OCI-LY7 (cell line): ENCODE measurements around the gene C1orf105. TPM values are rescaled to one million over a fixed set of nuclear protein-coding genes. Genes with fewer than 3 reads are reported as not detected.
A peak's percentile ranks its signal among the peaks of the same experiment; 100 is the strongest.

Experiments
- BruUV-seq: library from RNA; stranded (reverse); fragments of 400-500 nt; replicated peaks from 2 replicates; lab custom pipeline; 2021; lab: Mats Ljungman, UMichigan
- CTCF ChIA-PET: fragments of 300-600 bp; sonication (Branson Sonifier 250); formaldehyde crosslinking; loops from one replicate; lab custom pipeline; 2022; ENCODE audit warnings: antibody characterized with exemption; ENCODE audit not compliant: unreplicated experiment; lab: Charles Lee
- POLR2A ChIA-PET: fragments of 300-600 bp; sonication (Branson Sonifier 250); formaldehyde crosslinking; loops from one replicate; lab custom pipeline; 2022; ENCODE audit warnings: antibody characterized with exemption; lab: Charles Lee
- DNase-seq: peaks from one replicate; pipeline ENCODE4 v3.0.0-alpha.2; 2015; ENCODE audit warnings: low spot score
- H2AFZ ChIP-seq: fragments of 200-600 bp; sonication (generic), shearing (Covaris generic); 2 replicates; pipeline ENCODE4 v1.6.1; 2014; ENCODE audit warnings: mild to moderate bottlenecking, antibody characterized with exemption, low read length, moderate library complexity
- H3K27ac ChIP-seq: fragments of 200-600 bp; sonication (generic); 2 replicates; pipeline ENCODE4 v1.5.1; 2014; ENCODE audit warnings: mixed run types, low read depth, mild to moderate bottlenecking, moderate library complexity, low read length, inconsistent platforms; ENCODE audit not compliant: poor library complexity, severe bottlenecking
- H3K36me3 ChIP-seq: fragments of 200-600 bp; sonication (generic); 2 replicates; pipeline ENCODE4 v1.6.1; 2014; ENCODE audit warnings: mild to moderate bottlenecking, antibody characterized with exemption, low read length, moderate library complexity, mixed read lengths; ENCODE audit not compliant: insufficient read depth
- H3K4me1 ChIP-seq: fragments of 200-600 bp; sonication (generic); 2 replicates; pipeline ENCODE4 v1.5.1; 2014; ENCODE audit warnings: mild to moderate bottlenecking, low read length; ENCODE audit not compliant: insufficient read depth, poor library complexity, severe bottlenecking
- H3K4me2 ChIP-seq: fragments of 200-600 bp; sonication (generic); 2 replicates; pipeline ENCODE4 v1.6.1; 2014; ENCODE audit warnings: mild to moderate bottlenecking, low read length
- H3K4me3 ChIP-seq: fragments of 200-600 bp; sonication (generic); 2 replicates; pipeline ENCODE4 v1.5.1; 2014; ENCODE audit warnings: mild to moderate bottlenecking, low read depth, low read length; ENCODE audit not compliant: poor library complexity, severe bottlenecking
- H3K79me2 ChIP-seq: fragments of 200-600 bp; sonication (generic); 2 replicates; pipeline ENCODE4 v1.6.1; 2016; ENCODE audit warnings: low read depth, mild to moderate bottlenecking, low read length, moderate library complexity, mixed read lengths; ENCODE audit not compliant: insufficient read depth
- H3K9me2 ChIP-seq: fragments of 200-600 bp; sonication (generic); 2 replicates; pipeline ENCODE4 v1.6.1; 2016; ENCODE audit warnings: mild to moderate bottlenecking, low read length, mixed read lengths; ENCODE audit not compliant: insufficient read depth
- H3K9me3 ChIP-seq: fragments of 200-600 bp; sonication (generic); 2 replicates; pipeline ENCODE4 v1.6.1; 2014; ENCODE audit warnings: mild to moderate bottlenecking, mixed run types, low read length, mixed read lengths
- H4K20me1 ChIP-seq: fragments of 200-600 bp; sonication (generic); 2 replicates; pipeline ENCODE4 v1.6.1; 2014; ENCODE audit warnings: mild to moderate bottlenecking, antibody characterized with exemption, low read length, moderate library complexity, mixed read lengths; ENCODE audit not compliant: insufficient read depth
- EZH2phosphoT487 ChIP-seq: fragments of 200-600 bp; sonication (generic); IDR thresholded peaks from 2 replicates; pipeline ENCODE4 v1.6.1; 2018; ENCODE audit warnings: low read depth, borderline replicate concordance, mild to moderate bottlenecking, mixed run types, antibody characterized with exemption, low read length, moderate library complexity, mixed read lengths
- intact Hi-C: fragments of 100-400 bp; cut with micrococcal nuclease; formaldehyde crosslinking; loops from one replicate; pipeline ENCODE4 v1.10.0; 2022; ENCODE audit not compliant: unreplicated experiment
- total RNA-seq, 2 experiments: library from RNA; depleted of rRNA in 1 of 2; stranded (reverse); fragments of >200 nt in 1 of 2; shearing (Covaris generic) in 1 of 2; gene quantifications; 2 replicates each; pipeline ENCODE4 v1.2.3, GENCODE V29; 2014 to 2022
- TF ChIP-seq, protein P1 (sequence below): fragments of 200-600 bp; sonication (generic); conservative IDR thresholded peaks from 2 replicates; pipeline ENCODE4 v1.5.1; 2014; ENCODE audit warnings: mild to moderate bottlenecking, antibody characterized with exemption, low read length, moderate library complexity, mixed read lengths

Gene C1orf105
- total RNA-seq, 2 experiments from 2014 or later: not detected

DNA sequence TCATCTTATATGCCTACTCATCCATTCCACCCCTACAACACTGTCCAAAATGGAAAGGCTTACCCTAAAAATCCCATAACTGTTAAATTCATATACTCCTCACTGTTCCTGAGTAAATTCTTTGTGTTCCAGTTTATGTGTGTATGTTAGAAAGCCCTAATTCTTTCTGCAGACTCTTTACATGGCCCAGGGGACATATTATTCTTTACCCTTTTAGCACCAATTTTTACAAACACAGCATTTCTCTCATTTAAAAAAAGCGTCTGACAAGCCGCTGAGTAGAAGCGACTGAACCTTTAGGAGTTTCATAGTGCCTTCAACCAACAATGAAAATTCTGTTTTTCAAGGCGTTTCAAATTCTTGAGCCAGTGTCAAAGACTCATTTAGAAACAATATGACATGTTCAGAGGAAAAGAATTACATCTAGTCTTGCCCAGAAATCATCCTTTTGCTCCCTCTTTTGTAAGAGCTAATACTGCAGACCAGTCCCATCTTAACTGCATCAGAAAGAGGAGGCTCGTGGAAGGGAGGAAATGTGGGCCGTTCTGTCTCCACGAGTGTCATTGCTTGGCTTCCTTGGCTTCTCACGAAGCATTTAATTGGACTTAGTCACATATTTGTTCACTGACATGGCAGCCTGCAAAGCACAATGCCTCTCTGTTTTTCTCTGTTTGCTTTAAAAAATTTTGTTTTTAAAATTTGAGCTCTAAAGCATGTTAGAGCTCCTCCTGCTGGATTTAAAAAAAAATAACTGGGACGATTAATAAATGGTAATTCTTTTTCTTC is 21.3 kb upstream of the C1orf105 start:
- Histone ChIP-seq H2AFZ (peak overlapping the region; percentile 82), H3K4me2 (peak overlapping the region; percentile 61), H3K27ac (no peak overlapping the region), H3K4me1 (peaks cover 13% of the 10 kb centered on the region), H3K9me2 (no peaks in the 10 kb centered on the region), H3K4me3 (peak overlapping the region; percentile 42), H3K79me2 (no peaks in the 10 kb centered on the region), H4K20me1 (no peaks in the 10 kb centered on the region), H3K9me3 (no peaks in the 10 kb centered on the region), H3K36me3 (no peaks in the 10 kb centered on the region)
- no peak for TF ChIP-seq EZH2phosphoT487
- TF ChIP-seq, protein P1, sequence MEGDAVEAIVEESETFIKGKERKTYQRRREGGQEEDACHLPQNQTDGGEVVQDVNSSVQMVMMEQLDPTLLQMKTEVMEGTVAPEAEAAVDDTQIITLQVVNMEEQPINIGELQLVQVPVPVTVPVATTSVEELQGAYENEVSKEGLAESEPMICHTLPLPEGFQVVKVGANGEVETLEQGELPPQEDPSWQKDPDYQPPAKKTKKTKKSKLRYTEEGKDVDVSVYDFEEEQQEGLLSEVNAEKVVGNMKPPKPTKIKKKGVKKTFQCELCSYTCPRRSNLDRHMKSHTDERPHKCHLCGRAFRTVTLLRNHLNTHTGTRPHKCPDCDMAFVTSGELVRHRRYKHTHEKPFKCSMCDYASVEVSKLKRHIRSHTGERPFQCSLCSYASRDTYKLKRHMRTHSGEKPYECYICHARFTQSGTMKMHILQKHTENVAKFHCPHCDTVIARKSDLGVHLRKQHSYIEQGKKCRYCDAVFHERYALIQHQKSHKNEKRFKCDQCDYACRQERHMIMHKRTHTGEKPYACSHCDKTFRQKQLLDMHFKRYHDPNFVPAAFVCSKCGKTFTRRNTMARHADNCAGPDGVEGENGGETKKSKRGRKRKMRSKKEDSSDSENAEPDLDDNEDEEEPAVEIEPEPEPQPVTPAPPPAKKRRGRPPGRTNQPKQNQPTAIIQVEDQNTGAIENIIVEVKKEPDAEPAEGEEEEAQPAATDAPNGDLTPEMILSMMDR: peak; percentile 90
- intact Hi-C loops: loop anchor here (1.0 to 5.0 kb wide), 5 partner anchors 40 to 397 kb away; no protein-coding TSS in a partner anchor
- ChIA-PET CTCF (interaction anchor here (0.6 kb wide), 1 partner anchor 129 kb away, joined by 3 read pairs; no protein-coding TSS in a partner anchor), POLR2A (interaction anchor here (0.6 to 2.5 kb wide), 4 partner anchors 18 to 262 kb away, joined by 3 to 5 read pairs (median 4); no protein-coding TSS in a partner anchor)
- DNase-seq: peak; percentile 48
- no TSS peak for BruUV-seq

DNA sequence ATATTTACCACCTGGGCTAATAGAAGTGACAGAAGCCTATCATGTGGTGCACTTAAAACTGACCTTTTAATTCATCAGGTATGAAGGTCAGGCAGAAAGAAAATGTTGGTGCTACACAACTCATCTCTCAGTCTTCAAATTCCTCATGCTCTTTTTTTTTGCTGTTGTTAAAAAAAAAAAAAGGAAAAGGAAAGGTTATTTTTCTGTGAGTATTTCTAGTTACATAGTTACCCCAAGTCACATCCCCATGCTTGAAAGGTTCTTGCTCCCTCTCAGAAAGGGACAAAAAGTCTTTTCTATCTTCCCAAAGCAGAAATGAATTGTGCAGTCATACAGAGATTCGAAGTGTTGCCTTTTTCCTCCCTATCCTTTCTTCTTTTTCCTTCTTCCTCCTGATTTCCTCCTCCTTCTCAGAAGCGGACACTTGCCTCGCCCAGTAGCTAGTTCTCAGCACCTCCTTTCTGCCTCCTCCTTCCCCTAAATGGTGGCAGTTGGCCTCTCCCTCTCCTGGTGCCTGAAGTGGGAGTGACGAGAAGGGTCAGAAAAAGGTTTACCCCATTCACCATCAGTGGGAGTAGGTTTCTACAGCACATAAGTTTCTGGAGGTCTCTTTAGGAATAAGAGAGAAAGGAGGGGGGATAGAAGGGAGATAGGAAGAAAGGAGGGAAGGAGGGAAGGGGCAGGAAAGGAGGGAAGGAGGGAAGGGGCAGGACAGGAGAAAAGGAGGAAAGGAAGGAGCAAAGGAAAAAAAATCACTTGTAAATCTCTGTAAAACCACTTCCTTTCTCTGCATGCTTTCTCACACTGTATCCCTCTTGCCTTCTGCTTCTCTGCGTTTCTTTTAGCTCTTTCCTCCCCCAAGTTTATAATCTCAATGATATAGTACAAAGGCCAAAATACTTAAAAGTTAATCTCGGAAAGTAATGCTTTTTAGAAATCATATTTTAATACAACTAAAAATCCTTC is 20.4 kb upstream of the C1orf105 start:
- no peaks in the 10 kb centered on the region for H3K36me3 ChIP-seq
- H4K20me1 ChIP-seq: no peaks in the 10 kb centered on the region
- peak overlapping the region; percentile 82; the same call in 1 of the 2 replicates for H2AFZ ChIP-seq
- no peak overlapping the region for H3K4me3 ChIP-seq
- ChIA-PET CTCF (no interaction called here), POLR2A (interaction anchor here (0.6 to 1.5 kb wide), 5 partner anchors 19 to 262 kb away, joined by 3 to 4 read pairs (median 3); no protein-coding TSS in a partner anchor)
- TF ChIP-seq EZH2phosphoT487: no peak
- TF ChIP-seq, protein P1: peak; percentile 28; the same call in 1 of the 2 replicates
- H3K4me1 ChIP-seq: peaks cover 6% of the 10 kb centered on the region
- H3K4me2 ChIP-seq: no peak overlapping the region
- H3K79me2 ChIP-seq: no peaks in the 10 kb centered on the region
- BruUV-seq: no TSS peak
- no peaks in the 10 kb centered on the region for H3K9me3 ChIP-seq
- no peaks in the 10 kb centered on the region for H3K9me2 ChIP-seq
- no peak for DNase-seq
- intact Hi-C loops: loop anchor here (1.0 to 5.0 kb wide), 5 partner anchors 41 to 398 kb away; no protein-coding TSS in a partner anchor
- no peak overlapping the region for H3K27ac ChIP-seq
